SH-SY5Y (cell line): ENCODE results near the gene SDK1.

Experiments
- GATA2 ChIP-seq: IDR thresholded peaks from 2 replicates; pipeline ENCODE4 v1.6.1; 2011; ENCODE audit warnings: mild to moderate bottlenecking, low read depth, low read length
- GATA3 ChIP-seq: IDR thresholded peaks from 2 replicates; pipeline ENCODE4 v1.6.1; 2011; ENCODE audit warnings: low read depth, mild to moderate bottlenecking, low read length, moderate library complexity

Gene SDK1

DNA sequence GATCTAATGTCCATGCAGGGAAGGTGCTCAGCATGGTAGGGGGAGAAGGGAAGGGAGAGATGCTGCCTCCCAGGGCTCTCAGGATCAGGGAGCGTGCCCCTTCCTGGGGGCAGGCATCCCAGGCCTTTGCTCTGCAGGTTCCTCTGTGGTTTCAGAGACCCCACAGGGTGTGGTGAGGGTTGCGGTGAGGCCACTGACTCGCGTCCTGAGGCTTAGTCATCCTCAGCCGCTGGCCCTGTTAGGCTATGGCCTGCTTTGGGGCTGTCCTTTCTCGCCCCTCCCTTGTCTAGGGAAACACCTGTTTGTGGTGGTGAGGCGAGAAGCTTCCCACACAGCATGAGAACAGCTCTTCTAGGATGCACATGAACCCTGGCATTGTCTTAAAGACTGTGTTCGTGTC lies 822.8 kb downstream of the SDK1 start:
- no peak for TF ChIP-seq GATA3
- no peak for TF ChIP-seq GATA2

DNA sequence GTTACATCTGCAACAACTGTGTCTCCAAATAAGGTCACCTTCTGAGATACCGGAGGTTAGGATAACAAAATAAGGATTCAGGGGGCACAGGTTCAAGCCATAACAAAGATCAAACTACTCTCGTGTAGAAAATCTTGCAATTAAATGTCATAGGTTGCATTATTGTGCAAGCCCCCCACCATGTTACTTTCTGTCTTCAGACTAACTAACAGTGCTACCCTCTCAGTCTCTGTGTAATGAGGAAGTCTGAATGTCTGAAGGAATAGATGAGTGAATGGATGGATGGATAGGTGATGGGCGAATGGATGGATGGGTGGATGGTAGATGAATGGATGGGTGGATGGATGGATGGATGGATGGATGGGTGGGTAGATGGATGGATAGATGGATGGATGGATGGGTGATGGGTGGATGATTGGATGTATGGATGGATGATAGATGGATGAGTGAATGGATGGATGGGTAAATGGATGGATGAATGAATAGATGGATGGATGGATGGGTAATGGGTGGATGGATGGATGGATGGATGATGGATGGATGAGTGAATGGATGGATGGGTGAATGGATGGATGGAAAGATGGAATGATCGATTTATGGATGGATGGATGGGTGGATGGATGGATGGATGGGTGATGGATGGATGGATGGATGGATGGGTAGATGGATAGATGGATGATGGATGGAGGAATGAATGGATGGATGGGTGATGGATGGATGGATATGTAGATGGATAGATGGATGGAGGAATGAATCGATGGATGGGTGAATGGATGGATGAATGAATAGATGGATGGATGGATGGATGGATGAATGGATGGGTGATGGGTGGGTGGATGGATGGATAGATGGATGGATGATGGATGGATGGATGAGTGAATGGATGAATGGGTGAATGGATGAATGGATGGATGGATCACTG lies 823.8 kb downstream of the SDK1 start:
- TF ChIP-seq GATA2 = no peak

DNA sequence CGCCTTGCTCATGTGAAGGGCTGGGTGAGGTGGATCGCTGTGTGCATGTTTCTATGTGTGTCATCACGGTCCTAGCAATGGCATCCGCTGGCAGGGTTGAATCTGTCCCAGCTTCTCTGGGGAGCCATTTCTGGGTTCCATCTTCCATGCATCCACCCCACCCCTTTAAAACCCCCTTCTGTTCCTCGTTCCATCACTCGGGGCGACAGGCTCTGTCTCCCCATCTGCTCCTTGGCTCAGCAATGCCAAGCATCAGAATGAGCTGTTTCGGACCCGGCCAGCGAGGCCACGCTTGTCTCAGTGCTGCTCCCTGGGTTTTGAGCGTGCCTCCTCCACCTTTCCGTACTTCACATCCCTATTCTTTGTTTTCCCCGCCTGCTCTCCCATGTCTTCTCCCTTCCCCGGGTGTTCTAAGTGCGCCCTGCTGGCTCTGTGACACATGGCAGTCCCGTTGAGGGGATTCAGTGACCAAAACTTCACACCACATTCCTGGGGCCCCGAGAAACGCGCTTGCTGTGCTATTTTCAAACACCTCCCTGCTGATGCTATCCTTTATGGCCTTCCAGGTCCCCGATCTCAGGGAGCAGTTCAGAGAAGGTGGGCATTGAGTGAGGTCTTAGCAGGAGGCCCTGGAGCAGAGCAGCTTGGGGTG lies 827.0 kb downstream of the SDK1 start:
- TF ChIP-seq GATA3 = no peak
- TF ChIP-seq GATA2 = no peak

DNA sequence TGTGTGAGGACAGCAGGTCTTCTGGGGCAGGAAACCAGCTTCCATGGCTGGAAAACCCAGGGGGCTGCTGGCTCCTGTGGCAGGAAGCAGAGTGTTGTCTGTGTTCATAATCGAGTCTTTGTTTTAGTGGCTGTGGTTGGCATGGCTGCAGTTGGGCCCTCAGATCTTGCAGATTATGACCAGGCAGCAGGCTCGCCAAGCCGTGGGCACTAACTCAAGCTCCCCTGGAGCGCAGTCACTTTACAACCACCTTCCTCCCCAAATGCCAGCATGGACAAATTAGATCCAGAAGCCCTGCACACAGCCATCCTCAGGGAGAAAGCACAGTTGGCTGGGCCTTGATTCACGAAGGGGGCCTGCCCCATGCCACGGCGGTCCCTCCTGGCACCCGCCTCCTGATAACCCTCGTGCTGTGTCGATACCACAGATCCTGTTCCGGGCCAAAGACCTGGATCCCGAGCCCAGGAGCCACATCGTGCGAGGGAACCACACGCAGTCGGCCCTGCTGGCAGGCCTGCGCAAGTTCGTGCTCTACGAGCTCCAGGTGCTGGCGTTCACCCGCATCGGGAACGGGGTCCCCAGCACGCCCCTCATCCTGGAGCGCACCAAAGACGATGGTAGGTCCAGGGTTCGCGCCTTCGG lies 828.5 kb downstream of the SDK1 start:
- TF ChIP-seq GATA3 (no peak), GATA2 (peak; percentile 97)

- TF ChIP-seq GATA3 (no peak), GATA2 (no peak)
These were observed 830.0 kb downstream of the SDK1 start for GRCh38 chr7:4131063-4131462.

- TF ChIP-seq GATA2 (no peak), GATA3 (no peak)
These were observed 831.2 kb downstream of the SDK1 start for GRCh38 chr7:4132221-4132620.

DNA sequence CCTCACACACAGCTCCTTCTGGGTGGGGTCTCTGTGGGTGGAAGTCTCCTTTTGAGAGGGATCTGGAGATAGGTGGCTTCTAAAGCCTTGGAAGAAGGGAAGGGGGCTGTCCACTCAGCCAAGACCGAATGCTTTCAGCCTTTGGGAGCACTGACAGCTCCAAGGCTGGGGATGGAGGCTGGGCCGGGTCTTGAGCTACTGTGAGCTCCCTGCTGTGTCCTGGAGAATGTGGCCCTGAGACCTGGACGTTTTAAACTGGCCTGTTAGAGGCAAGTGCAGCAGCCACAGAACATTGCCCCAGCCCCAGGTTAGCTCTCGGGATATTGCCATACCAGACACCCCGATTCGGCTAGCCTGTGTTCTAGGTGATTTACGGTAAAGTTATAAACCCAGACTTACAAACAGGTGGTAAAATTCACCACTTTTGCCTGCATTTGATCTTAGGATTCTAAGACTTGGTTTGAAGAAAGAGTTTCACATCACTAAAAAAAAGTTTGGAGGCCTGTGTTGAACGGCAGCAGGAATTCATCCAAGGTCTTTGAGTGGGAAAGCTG lies 832.5 kb downstream of the SDK1 start:
- TF ChIP-seq GATA2 = no peak
- TF ChIP-seq GATA3 = no peak

DNA sequence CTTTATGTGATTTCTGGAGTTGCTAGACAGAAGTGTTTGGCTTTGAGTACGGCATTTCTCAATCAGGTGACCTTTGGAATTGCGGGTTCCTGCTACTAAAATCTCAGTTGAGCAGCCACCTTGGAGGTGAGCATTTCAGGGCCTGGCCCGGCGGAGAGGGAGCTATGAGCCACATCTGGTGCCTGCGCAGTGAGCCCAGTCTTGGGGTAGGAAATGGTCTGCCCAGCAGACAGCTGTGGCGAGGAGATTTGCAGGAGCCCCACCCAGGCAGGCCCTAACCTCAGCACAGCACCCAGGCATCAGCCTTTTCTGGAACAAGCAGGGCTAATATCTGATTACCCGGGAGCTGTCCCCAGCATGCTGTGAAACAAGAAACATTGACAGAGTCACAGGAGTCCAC lies 833.2 kb downstream of the SDK1 start:
- no peak for TF ChIP-seq GATA2
- TF ChIP-seq GATA3 = no peak

DNA sequence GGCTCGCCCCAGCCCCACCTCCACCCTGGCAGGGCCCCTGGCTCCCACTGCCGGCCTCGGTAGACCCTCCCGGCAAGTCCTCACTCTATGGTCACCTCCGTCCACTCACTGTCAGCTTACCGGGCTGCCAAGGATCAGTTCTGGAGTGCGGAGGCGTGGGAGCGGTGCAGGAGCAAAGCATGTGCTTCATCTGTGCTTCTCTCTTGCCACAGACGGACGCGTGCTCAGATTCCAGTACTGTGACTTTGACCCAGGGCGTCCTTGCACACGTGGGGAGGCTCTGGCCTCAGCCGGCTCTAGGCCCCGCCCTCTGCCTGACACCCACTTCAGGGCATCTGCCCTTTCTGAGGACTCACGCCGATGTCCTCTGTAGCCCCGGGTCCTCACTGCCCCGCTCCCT lies 833.6 kb downstream of the SDK1 start:
- no peak for TF ChIP-seq GATA2
- no peak for TF ChIP-seq GATA3

DNA sequence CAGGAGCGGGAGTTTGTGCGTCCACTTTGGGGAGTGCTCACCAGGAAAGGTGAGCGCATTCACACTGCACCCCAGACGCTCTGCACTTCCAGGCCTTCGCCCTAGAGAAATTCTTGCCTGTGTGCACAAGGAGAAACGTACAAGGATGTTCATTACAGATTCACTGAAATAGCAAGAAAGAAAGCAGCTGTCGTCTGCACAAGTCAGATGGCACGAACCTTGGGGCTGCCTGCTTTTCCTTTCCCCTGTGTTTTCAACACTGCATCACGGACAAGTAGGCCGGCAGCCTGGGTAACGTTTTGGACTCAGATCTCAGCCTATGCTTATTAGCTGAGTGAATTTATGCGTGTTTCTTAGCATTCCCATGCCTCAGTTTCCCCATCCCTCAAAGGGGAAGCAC lies 834.2 kb downstream of the SDK1 start:
- TF ChIP-seq GATA3 = no peak
- TF ChIP-seq GATA2 = no peak

DNA sequence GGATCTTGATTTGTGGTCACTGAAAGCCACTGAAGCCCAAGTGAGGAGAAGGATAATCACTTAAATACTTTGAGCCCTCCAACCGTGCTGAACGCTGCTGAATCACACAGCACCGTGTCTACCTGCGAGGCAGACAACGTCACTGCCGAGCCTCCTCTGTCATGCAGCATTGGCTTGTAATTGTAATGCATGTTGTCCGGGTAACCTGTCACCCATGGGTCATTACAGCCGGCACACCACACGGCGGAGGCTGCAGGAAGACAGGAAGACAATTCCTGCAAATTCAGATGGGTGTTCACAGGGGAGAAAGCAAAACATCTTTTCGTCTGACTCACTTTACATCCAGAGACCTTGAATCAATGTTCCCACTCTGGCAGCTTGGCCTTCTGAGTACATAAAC lies 835.0 kb downstream of the SDK1 start:
- TF ChIP-seq GATA3 (no peak), GATA2 (no peak)

- TF ChIP-seq GATA2 = no peak
- TF ChIP-seq GATA3 = no peak
These were observed 835.6 kb downstream of the SDK1 start for GRCh38 chr7:4136501-4137110.

- TF ChIP-seq GATA2 (peak; percentile 48), GATA3 (no peak)
These were observed 836.5 kb downstream of the SDK1 start for GRCh38 chr7:4137552-4137951.

- TF ChIP-seq GATA3 (no peak), GATA2 (no peak)
These were observed 837.8 kb downstream of the SDK1 start for GRCh38 chr7:4138866-4139265.
